ENCODE data around the gene PGM1. TPM values are rescaled to one million over a fixed set of nuclear protein-coding genes. Genes with fewer than 3 reads are reported as not detected.

PGM1 gene
- total RNA-seq, 1 donor, result 31.0 TPM

GRCh38 chr1:63663301-63663700, 70.1 kb downstream of the PGM1 start:
- no peak for DNase-seq (ENCODE audit: low read depth in 2 of 3, low spot score in 2 of 3)

- no peak for DNase-seq (ENCODE audit: low read depth in 2 of 3, low spot score in 2 of 3)
Observed at GRCh38 chr1:63663873-63664272, 70.7 kb downstream of the PGM1 start.

- no peak for DNase-seq (ENCODE audit: low read depth in 2 of 3, low spot score in 2 of 3)
Observed at GRCh38 chr1:63664742-63665141, 71.5 kb downstream of the PGM1 start.

GRCh38 chr1:63665410-63665809, 72.2 kb downstream of the PGM1 start:
- DNase-seq (ENCODE audit: low read depth in 2 of 3, low spot score in 2 of 3), result no peak

GRCh38 chr1:63665824-63666223, 72.6 kb downstream of the PGM1 start:
- DNase-seq (ENCODE audit: low read depth in 2 of 3, low spot score in 2 of 3), result no peak

GRCh38 chr1:63668298-63668697, 75.1 kb downstream of the PGM1 start:
- DNase-seq (ENCODE audit: low read depth in 2 of 3, low spot score in 2 of 3), result no peak

GRCh38 chr1:63669151-63669961, 76.1 kb downstream of the PGM1 start:
- DNase-seq (ENCODE audit: low read depth in 2 of 3, low spot score in 2 of 3), result no peak

GRCh38 chr1:63670164-63670563, 77.0 kb downstream of the PGM1 start:
- DNase-seq (ENCODE audit: low read depth in 2 of 3, low spot score in 2 of 3), result no peak

- DNase-seq (ENCODE audit: low read depth in 2 of 3, low spot score in 2 of 3), result no peak
Observed at GRCh38 chr1:63671514-63671913, 78.3 kb downstream of the PGM1 start.

- peak in 2 of 3 donors; percentile 8 to 36 for DNase-seq (ENCODE audit: low read depth in 2 of 3, low spot score in 2 of 3)
Observed at GRCh38 chr1:63674238-63674864, 81.1 kb downstream of the PGM1 start.

- DNase-seq (ENCODE audit: low read depth in 2 of 3, low spot score in 2 of 3), result no peak
Observed at GRCh38 chr1:63674865-63675419, 81.7 kb downstream of the PGM1 start.

- DNase-seq (ENCODE audit: low read depth in 2 of 3, low spot score in 2 of 3), result no peak
Observed at GRCh38 chr1:63675420-63675931, 82.3 kb downstream of the PGM1 start.

- no peak for DNase-seq (ENCODE audit: low read depth in 2 of 3, low spot score in 2 of 3)
Observed at GRCh38 chr1:63677497-63677896, 84.3 kb downstream of the PGM1 start.

GRCh38 chr1:63678200-63678599, 85.0 kb downstream of the PGM1 start:
- DNase-seq (ENCODE audit: low read depth in 2 of 3, low spot score in 2 of 3), result no peak

- no peak for DNase-seq (ENCODE audit: low read depth in 2 of 3, low spot score in 2 of 3)
Observed at GRCh38 chr1:63679076-63679475, 85.9 kb downstream of the PGM1 start.

GRCh38 chr1:63679589-63679988, 86.4 kb downstream of the PGM1 start:
- no peak for DNase-seq (ENCODE audit: low read depth in 2 of 3, low spot score in 2 of 3)

GRCh38 chr1:63682936-63683335, 89.7 kb downstream of the PGM1 start:
- no peak for DNase-seq (ENCODE audit: low read depth in 2 of 3, low spot score in 2 of 3)

- DNase-seq (ENCODE audit: low read depth in 2 of 3, low spot score in 2 of 3), result no peak
Observed at GRCh38 chr1:63683759-63684158, 90.5 kb downstream of the PGM1 start.

- no peak for DNase-seq (ENCODE audit: low read depth in 2 of 3, low spot score in 2 of 3)
Observed at GRCh38 chr1:63686696-63687095, 93.5 kb downstream of the PGM1 start.

- no peak for DNase-seq (ENCODE audit: low read depth in 2 of 3, low spot score in 2 of 3)
Observed at GRCh38 chr1:63688302-63688890, 95.2 kb downstream of the PGM1 start.

GRCh38 chr1:63690966-63691700, 97.9 kb downstream of the PGM1 start:
- no peak for DNase-seq (ENCODE audit: low read depth in 2 of 3, low spot score in 2 of 3)

All from hematopoietic multipotent progenitor cell (in vitro differentiated cells).